HFF-Myc (cell line): ENCODE measurements around the gene FAM221B.

ENCODE experiments used
- DNase-seq: peaks from one replicate; pipeline ENCODE4 v3.0.0-alpha.2; 2011; ENCODE audit warnings: low read depth; ENCODE audit errors: extremely low read depth
- H3K4me3 ChIP-seq: replicated peaks from 2 replicates; pipeline ENCODE4 v1.5.1; 2011; ENCODE audit warnings: low read depth, mild to moderate bottlenecking, control low read depth, low read length
- CTCF ChIP-seq: IDR thresholded peaks from 2 replicates; pipeline ENCODE4 v1.5.1; 2012; ENCODE audit warnings: mild to moderate bottlenecking, low read depth, low read length, control low read depth; ENCODE audit errors: missing control alignments

The FAM221B gene

DNA sequence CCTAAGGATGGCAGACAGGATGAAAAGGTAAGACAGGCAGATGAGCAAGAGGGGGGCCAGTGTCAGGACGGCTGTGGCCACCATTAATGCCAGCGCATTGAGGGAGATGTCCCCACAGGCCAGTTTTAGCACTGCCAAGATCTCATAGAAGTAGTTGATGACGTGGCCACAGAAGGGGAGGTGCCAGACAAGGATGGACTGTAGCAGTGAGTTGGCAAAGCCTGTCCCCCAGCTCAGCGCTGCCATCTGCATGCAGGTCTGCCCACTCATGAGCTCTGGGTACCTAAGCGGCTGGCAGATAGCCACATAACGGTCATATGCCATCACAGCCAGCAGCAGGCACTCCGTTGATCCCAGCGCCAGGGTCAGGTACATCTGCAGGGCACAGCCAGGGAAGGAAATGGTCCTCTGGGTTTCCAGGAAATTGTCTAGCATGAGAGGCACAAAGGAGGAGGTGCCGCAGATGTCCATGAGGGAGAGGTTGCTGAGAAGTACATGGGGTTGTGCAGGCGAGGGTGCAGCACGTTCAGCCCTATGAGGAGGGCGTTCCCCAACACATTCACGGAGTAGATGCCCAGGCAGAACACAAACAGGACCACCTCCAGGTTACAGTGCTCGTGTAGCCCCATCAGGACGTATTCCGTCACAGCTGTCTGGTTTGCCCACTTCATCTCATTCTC, 30.9 kb upstream of the FAM221B start:
- no peak overlapping the region for H3K4me3 ChIP-seq
- no peak for DNase-seq
- no peak for TF ChIP-seq CTCF

GRCh38 chr9:35858458-35858857, 29.9 kb upstream of the FAM221B start:
- H3K4me3 ChIP-seq, result no peak overlapping the region
- TF ChIP-seq CTCF, result no peak
- no peak for DNase-seq

- TF ChIP-seq CTCF, result no peak
- H3K4me3 ChIP-seq, result no peak overlapping the region
- DNase-seq, result no peak
These were observed 28.4 kb upstream of the FAM221B start for GRCh38 chr9:35856882-35857281.

- no peak for TF ChIP-seq CTCF
- DNase-seq, result no peak
- H3K4me3 ChIP-seq, result no peak overlapping the region
These were observed 27.7 kb upstream of the FAM221B start for GRCh38 chr9:35856206-35856605.

DNA sequence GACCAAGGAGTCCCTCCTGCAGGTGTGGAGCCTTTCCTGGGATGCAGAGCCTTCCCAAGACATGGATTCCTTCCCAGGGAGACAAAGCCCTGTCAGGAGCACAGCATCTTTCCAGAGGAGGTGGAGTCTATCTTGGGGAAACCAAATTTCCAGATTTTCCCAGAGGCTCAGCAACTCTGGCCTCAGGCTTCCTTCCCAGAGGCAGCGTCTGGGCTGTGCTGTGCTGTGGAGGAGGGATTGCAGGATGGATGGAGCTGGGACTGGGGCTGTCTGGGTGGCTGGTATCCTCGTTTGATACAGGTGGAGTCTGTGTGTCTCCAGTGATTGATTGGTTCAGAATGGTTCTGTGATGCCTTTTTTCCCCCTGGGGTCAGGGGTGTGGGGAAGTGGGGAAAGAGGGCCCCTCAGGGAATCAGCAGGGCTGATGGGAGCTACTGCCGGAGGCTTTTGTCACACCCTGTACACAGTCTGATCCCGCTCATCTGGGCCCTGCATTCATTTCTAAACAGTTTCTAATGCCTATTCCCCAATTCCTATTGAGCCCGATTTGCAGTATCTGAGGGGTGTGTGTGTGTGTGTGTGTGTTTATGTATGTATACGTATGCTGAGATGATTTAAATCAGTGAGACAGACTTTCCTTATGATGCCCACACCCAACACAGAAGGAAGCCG, 25.7 kb upstream of the FAM221B start:
- TF ChIP-seq CTCF, result no peak
- no peak overlapping the region for H3K4me3 ChIP-seq
- DNase-seq, result no peak

- DNase-seq, result no peak
- no peak for TF ChIP-seq CTCF
- no peak overlapping the region for H3K4me3 ChIP-seq
These were observed 24.6 kb upstream of the FAM221B start for GRCh38 chr9:35852876-35853865.
